Inflammatory macrophage treated with lipopolysaccharide for 1 hour (primary cell): Measurements from ENCODE around the gene SH3PXD2B.
"Not testable (repeated sequence)": the region's sequence is repeated elsewhere in the genome, so short reads cannot be mapped to it uniquely, and the experiment has no call there.

Experiments
- DNase-seq, 2 donors: peaks; one replicate each; pipeline ENCODE4 v3.0.0-alpha.2; 2020 to 2022

Gene SH3PXD2B

DNA sequence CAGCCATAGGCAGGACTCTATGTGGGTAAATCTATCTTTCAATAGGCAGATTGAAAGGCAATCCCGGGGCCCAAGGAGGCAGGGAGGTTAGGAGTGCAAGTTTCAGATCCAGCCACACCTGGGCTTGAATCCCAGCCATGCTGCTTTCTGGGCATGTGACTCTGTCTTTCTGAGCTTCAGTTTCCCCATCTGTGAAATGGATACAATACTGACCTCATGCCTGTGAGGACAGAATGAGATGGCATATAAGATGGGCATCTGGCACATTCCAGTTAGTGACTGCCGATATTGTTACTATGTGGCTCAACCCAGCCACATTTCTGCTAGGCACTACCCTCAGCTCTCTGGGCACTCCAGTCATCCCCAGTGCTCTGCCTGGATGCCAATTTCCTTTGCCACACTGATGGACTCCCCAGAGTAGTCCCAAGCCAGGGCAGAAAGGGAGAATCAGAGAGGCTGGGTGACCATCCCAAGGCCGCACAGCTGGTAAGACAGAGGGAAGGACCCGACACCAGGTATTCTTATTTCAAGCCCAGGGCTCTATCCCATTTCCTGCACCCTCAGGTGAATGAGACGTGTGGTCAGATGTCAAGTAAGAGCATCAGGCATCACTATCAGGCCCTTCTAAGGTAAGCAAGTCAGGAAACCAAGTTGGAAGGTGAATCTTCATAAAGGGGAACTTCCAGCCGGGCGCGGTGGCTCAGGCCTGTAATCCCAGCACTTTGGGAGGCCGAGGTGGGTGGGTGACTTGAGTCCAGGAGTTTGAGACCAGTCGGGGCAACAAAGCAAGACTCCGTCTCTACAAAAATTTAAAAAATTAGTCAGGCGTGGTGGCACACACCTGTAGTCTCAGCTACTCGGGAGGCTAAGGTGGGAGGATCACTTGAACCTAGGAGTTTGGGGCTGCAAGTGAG, 38.7 kb downstream of the SH3PXD2B start:
- DNase-seq, result no peak

DNA sequence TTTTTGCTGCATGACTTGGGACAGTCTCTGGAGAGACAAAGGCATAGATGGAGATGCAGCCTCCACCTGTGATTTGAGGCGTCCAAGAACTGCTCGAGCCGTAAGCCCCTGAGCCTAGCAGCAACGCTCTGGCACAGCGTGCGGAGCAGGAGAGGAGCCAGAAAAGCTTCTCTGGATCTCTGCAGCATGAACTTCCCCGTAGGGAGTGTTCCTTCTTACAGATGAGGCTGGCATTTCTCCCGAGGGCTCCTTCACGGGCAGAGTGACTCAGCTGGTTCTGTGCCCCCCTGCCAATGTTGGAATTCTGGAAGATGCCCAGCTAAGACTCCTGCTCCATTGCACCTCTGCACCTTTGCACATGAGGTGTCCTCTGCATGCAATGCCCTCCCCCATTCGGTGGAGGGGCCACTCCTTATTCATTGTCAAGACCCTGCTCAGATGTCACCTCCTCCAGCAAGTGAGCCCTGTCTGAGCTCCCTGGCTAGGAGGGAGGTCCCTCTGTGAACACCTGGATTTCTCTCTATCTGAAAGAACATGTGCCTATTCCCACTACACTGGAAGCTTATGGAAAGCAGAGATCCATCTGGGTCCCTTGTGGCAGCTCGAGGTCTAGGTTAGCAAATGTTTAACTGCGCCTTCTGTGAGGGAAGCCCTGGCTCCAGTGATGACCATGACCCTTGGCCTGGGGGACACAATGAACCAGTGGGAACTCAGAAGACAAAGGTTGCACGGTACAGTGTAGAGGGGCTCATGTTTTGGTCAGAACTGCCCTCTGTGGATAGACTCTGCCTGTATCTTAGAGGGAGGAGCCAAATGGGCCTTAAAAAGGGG, 39.6 kb downstream of the SH3PXD2B start:
- no peak for DNase-seq

DNA sequence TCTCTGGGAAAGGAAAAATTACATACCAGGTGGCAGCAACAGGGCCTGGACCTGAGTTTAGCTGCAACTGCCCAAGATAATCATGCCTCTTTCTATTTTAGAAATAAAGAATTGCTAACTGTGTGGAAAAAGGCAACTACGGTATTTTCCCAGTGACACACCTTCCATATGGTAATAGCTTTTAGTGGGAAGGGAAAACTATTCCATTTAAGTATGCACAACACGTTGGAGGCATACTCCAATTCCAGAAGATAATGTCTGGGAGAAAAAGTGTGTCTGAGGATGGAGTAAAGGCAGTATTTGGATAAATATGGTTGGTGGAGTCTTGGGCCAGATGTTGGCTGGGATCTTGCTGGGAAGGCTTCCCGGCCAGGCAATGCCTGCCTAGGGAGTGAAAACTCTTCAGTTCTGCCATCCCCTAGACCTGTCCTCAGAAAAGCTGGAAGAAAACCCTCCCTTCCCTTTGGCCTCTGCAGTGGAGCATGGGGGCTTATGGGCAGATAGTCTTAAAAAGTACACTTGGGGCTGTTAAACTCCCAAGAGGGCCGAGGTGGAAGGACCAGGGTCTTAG, 40.6 kb downstream of the SH3PXD2B start:
- DNase-seq, result no peak

- peak; percentile 86 to 93 for DNase-seq
These were observed 41.5 kb downstream of the SH3PXD2B start for GRCh38 chr5:172412724-172413286.

GRCh38 chr5:172411484-172412072, 42.7 kb downstream of the SH3PXD2B start:
- peak in 1 of 2 donors; percentile 41 for DNase-seq

DNA sequence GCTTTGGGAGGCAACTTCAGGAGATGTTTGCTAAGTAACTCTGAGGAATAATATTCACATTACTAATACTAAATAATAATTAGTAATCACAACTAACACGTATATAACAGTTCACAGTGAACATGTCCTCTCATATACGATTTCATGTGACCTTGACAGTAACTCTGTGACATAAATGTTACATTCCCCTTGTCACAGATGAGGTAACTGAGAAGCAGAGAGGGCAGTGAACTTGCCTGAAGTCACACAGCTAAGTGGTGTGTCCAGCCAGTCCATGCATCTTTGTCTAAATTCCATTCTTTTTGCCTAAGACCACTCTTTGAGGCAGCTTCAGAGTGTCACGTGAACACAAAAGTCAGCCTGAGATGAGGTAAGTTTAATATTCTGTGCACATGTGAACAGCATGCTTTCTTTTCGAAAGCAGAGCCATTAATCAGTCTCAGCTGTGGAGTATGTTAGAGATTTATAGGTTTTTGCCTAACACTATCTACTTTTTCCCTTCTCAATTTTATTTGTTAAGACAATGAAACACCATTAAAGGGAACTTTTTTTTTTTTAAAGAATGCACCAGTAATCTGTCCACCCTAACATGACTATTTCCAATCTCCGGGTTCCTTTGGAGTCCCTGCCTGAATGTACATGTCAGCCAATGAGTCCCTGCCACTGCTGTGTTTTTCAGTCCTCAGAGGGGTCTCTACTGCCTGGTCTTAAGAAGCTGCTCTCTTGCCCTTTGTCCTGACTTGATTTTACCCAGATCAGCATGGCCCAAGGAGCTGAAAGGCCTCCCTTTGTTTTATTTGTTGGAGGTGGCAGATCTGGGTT, 43.5 kb downstream of the SH3PXD2B start:
- DNase-seq, result peak; percentile 36 to 74

GRCh38 chr5:172410160-172410559, 44.2 kb downstream of the SH3PXD2B start:
- peak; percentile 81 to 97 for DNase-seq

DNA sequence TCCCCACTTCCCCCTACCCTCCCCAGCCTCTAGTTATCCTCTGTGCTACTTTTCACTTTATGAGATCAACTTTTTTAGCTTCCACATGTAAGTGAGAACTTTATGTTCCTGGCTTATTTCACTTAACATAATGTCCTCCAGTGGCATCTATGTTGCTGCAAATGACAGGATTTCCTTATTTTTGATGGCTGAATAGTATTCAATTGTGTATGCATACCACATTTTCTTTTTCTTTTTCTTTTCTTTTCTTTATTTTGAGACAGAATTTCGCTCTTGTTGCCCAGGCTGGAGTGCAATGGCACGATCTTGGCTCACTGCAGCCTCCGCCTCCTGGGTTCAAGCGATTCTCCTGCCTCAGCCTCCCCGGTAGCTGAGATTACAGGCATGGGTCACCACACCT, 44.8 kb downstream of the SH3PXD2B start:
- not testable (repeated sequence) for DNase-seq

- DNase-seq, result no peak
These were observed 46.5 kb downstream of the SH3PXD2B start for GRCh38 chr5:172407822-172408221.

DNA sequence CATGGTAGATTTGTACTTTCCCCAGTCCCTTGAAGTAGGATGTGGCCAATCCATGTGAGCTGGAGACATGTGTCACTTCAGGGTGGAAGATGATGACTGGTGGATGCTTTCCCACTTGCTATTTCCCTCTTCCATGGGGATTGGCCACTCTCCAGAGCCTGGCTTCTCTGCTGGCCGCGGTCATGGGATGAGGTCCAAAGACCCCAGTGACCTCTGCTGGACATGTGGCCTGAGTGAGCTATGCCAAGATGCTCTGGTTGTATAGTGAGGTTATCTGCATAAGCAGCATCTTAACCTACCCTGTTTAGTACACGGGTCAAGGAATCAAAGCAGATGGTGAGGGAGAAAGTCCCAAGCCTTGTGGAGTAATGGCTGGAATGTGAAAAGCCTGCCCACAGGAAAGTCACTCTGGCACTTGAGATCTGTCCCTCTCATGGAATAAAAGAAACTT, 47.1 kb downstream of the SH3PXD2B start:
- no peak for DNase-seq

GRCh38 chr5:172405226-172406107, 48.9 kb downstream of the SH3PXD2B start:
- DNase-seq, result no peak

DNA sequence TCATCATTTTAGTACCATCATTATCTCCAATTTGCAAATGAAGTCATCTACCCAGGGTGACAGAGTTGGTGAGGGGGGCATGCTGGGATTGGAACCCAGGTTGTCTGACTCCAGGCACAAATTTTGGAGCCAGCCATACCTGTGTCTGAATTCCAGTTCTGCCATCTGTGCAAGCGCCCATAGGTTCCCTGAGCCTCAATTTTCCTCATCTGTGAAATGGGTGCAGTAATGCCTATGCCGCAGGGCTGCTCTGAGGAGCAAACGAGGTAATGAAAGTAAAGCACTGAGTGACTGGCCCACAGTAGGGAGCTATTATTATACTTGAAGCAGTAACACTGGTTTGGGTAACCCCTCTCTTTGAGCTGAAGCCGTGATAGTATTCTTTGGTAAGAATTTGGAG, 49.6 kb downstream of the SH3PXD2B start:
- DNase-seq, result no peak

DNA sequence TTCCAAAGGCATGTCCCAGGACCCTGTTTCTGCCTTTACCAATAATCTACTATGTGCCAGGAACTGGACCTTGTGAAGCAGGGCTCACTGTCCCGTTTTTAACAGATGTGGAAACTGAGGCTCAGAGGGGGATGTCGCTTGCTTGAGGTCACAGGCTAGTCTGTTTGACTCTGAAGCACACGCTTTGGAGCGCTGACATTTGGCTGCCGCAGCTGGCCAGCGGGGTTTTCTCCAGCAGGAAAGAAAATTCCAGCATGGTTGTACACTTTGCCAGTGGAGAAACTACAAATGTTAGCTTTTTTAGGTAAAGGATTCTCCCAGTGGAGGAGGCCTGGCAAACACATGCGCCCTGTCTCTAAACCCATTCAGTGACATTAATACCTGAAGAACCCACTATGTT, 50.5 kb downstream of the SH3PXD2B start:
- no peak for DNase-seq

DNA sequence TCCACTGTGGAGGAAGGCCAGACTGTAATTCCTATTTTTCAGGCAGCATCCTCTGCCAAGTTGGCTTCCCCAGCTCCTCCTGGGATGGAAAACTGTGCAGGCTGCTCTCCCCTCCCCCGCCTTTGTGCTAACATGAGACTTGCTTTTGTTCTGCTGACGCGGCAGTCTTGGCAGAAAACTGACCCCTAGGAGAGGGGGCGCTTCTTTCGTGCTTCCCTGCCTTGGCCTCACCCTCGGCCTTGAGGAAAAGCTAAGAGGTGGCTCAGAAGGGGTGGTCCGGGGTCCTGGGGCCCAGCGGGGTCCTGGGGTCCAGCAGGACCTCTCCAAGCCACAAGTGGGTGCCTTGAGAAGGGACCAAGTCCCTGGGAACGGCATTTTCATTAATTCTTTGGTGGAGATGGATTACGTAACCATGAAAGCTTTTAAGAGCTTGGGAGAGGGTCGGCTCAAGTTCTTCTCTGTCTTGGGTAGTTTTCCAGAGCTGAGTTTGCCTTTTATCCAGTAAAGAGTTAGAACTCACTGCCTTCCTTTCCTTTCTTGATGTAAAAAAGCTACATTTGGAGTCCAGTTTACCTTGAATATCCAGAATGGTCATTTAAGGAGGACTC, 51.0 kb downstream of the SH3PXD2B start:
- DNase-seq, result no peak

GRCh38 chr5:172402531-172403188, 51.7 kb downstream of the SH3PXD2B start:
- DNase-seq, result no peak

GRCh38 chr5:172402031-172402430, 52.3 kb downstream of the SH3PXD2B start:
- not testable (repeated sequence) for DNase-seq

DNA sequence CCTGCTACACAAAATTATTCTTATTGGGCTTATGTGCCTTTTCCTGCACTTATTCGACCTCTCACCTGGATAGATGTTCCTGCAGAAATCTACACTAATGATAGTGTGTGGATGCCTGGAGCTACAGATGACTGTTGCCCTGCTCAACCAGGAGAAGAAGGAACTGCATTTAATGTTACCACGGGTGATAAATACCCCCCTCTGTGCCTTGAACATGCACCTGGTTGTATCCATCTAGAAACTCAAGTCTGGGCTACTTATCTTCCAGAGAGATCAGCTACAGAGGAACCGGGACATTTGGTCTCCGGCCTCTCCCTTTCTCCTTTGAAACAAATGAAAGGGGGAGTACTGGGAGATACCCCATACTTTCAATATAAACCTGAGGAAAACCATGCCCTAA, 54.5 kb downstream of the SH3PXD2B start:
- no peak for DNase-seq

DNA sequence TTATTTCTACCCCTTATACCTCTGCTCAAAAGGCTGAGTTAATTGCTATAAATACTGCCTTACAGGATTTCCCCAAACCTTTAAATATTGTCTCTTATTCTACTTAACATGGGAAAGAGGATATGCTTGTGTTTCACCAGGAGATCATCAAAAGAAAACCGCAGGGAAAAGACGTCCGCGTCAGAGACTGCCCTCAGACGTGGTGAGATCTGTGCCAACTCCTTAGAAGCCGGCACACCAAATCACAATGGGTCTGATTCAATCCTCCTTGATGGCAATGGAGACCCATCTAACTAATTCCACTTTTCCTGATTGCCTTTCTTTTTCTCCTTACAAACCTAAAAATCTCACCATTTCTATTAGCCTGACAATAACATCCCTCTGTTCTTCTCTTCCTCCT, 55.0 kb downstream of the SH3PXD2B start:
- no peak for DNase-seq

GRCh38 chr5:172398645-172399044, 55.7 kb downstream of the SH3PXD2B start:
- not testable (repeated sequence) for DNase-seq

DNA sequence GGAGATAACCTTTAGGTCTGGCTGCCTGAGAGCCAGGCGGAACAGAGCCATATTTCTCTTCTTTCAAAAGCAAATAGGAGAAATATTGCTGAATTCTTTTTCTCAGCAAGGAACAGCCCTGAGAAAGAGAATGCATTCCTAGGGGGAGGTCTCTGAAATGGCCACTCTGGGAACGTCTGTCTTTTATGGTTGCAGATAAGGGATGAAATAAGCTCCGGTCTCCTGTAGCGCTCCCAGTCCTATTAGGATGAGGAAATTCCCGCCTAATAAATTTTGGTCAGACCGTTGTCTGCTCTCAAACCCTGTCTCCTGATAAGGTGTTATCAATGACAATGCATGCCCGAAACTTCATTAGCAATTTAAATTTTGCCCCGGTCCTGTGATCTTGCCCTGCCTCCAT, 57.3 kb downstream of the SH3PXD2B start:
- DNase-seq, result not testable (repeated sequence)
